Endothelial cell of umbilical vein (primary cell): ENCODE data around the gene LDLRAD4. TPM values are rescaled to one million over a fixed set of nuclear protein-coding genes. Genes with fewer than 3 reads are reported as not detected.

ENCODE experiments used
- BruUV-seq: library from RNA; stranded (reverse); fragments of 400-500 nt; replicated peaks from 2 replicates; lab custom pipeline; 2021; lab: Mats Ljungman, UMichigan
- CTCF ChIA-PET: fragments of 300-600, 350-600 bp; sonication (Branson Sonifier 250); formaldehyde crosslinking; loops from one replicate; lab custom pipeline; 2021; ENCODE audit warnings: antibody characterized with exemption, inconsistent platforms; lab: Charles Lee
- POLR2A ChIA-PET: fragments of 300-600, 350-600 bp; sonication (Branson Sonifier 250); formaldehyde crosslinking; loops from one replicate; lab custom pipeline; 2021; ENCODE audit warnings: antibody characterized with exemption, inconsistent platforms; lab: Charles Lee
- DNase-seq: peaks from one replicate; pipeline ENCODE4 v3.0.0-alpha.2; 2011; ENCODE audit warnings: low read depth, low spot score
- FAIRE-seq: peaks from 2 replicates; lab custom pipeline; 2011; peaks lifted over from hg19 to GRCh38; lab: Jason Lieb, UNC
- H2AFZ ChIP-seq: 2 replicates; pipeline ENCODE4 v1.6.0; 2012; ENCODE audit warnings: low read depth, low read length, control low read depth, inconsistent platforms
- H3K27ac ChIP-seq: 2 replicates; pipeline ENCODE4 v1.5.1; 2011; ENCODE audit warnings: low read depth, mild to moderate bottlenecking, control low read depth, low read length, moderate library complexity; ENCODE audit not compliant: insufficient read depth
- H3K27me3 ChIP-seq, 2 experiments: 2 replicates each; pipeline versions ENCODE4 v1.6.0 to v1.6.1; 2011; ENCODE audit warnings: low read length in 2 of 2, mixed read lengths in 1 of 2; ENCODE audit not compliant: control insufficient read depth in 2 of 2, insufficient read depth in 2 of 2
- H3K36me3 ChIP-seq, 2 experiments: 2 replicates in 1 of 2; 3 replicates in 1 of 2; pipeline ENCODE4 v1.5.1; 2011; ENCODE audit warnings: low read length in 2 of 2, mild to moderate bottlenecking in 1 of 2, moderate library complexity in 1 of 2; ENCODE audit not compliant: control insufficient read depth in 2 of 2, insufficient read depth in 2 of 2; ENCODE audit errors: extremely low read depth in 1 of 2
- H3K4me1 ChIP-seq: 3 replicates; pipeline ENCODE4 v1.5.1; 2011; ENCODE audit warnings: mild to moderate bottlenecking, low read length; ENCODE audit not compliant: control insufficient read depth, insufficient read depth; ENCODE audit errors: extremely low read depth
- H3K4me2 ChIP-seq: 2 replicates; pipeline ENCODE4 v1.6.1; 2011; ENCODE audit warnings: low read length, control low read depth, mixed read lengths; ENCODE audit not compliant: insufficient read depth
- H3K4me3 ChIP-seq, 3 experiments: fragments of 200-600 bp in 1 of 3; sonication (generic), shearing (Covaris generic) in 1 of 3; replicated peaks in 1 of 3; 2 replicates each; pipeline ENCODE4 v1.5.1; 2011 to 2016; ENCODE audit warnings: control low read depth in 3 of 3, low read length in 3 of 3, mild to moderate bottlenecking in 2 of 3, inconsistent platforms in 1 of 3, low read depth in 1 of 3, moderate library complexity in 1 of 3; ENCODE audit not compliant: insufficient read depth in 1 of 3
- H3K79me2 ChIP-seq: 2 replicates; pipeline ENCODE4 v1.6.0; 2012; ENCODE audit warnings: low read length, inconsistent platforms; ENCODE audit not compliant: control insufficient read depth, insufficient read depth
- H3K9ac ChIP-seq: replicated peaks from 2 replicates; pipeline ENCODE3; 2011; ENCODE audit warnings: low read length, control low read depth; ENCODE audit not compliant: insufficient read depth; ENCODE audit errors: extremely low read depth
- H3K9me1 ChIP-seq: replicated peaks from 3 replicates; pipeline ENCODE4 v1.6.0; 2011; ENCODE audit warnings: mild to moderate bottlenecking, low read length; ENCODE audit not compliant: control insufficient read depth, insufficient read depth; ENCODE audit errors: extremely low read depth
- H3K9me3 ChIP-seq: replicated peaks from 2 replicates; pipeline ENCODE4 v1.5.1; 2012; ENCODE audit warnings: low read length, inconsistent platforms; ENCODE audit not compliant: control insufficient read depth, insufficient read depth
- H4K20me1 ChIP-seq: replicated peaks from 2 replicates; pipeline ENCODE3; 2011; ENCODE audit warnings: mild to moderate bottlenecking, low read length; ENCODE audit not compliant: control insufficient read depth, insufficient read depth; ENCODE audit errors: extremely low read depth
- CTCF ChIP-seq, 2 donors: IDR thresholded peaks; 1 replicate in 1 of 2; 2 replicates in 1 of 2; pipeline ENCODE4 v1.5.1; 2011; ENCODE audit warnings: low read length in 2 of 2, mild to moderate bottlenecking in 2 of 2, moderate library complexity in 2 of 2, control low read depth in 1 of 2, inconsistent platforms in 1 of 2, low read depth in 1 of 2; ENCODE audit not compliant: insufficient read depth in 1 of 2; ENCODE audit errors: extremely low read depth in 1 of 2
- EZH2 ChIP-seq: IDR thresholded peaks from 2 replicates; pipeline ENCODE4 v1.6.1; 2012; ENCODE audit warnings: borderline replicate concordance, low read depth, mild to moderate bottlenecking, moderate library complexity, low read length, inconsistent platforms; ENCODE audit not compliant: severe bottlenecking
- FOS ChIP-seq: IDR thresholded peaks from 2 replicates; pipeline ENCODE4 v1.6.1; 2011; ENCODE audit warnings: mild to moderate bottlenecking, low read length, moderate library complexity, borderline replicate concordance; ENCODE audit not compliant: insufficient read depth
- GATA2 ChIP-seq: IDR thresholded peaks from 2 replicates; pipeline ENCODE4 v1.7.0; 2011; ENCODE audit warnings: low read depth, mild to moderate bottlenecking, moderate library complexity, mixed read lengths, low read length; ENCODE audit not compliant: insufficient read length, insufficient read depth
- JUN ChIP-seq: IDR thresholded peaks from 2 replicates; pipeline ENCODE4 v1.6.1; 2011; ENCODE audit warnings: borderline replicate concordance, low read depth; ENCODE audit not compliant: insufficient read length, insufficient read depth
- MAX ChIP-seq: IDR thresholded peaks from 2 replicates; pipeline ENCODE4 v1.6.1; 2011; ENCODE audit not compliant: insufficient read depth, insufficient read length
- MYC ChIP-seq: IDR thresholded peaks from one replicate; pipeline ENCODE4 v1.6.1; 2011; ENCODE audit warnings: mild to moderate bottlenecking, low read depth, low read length
- POLR2A ChIP-seq: IDR thresholded peaks from 2 replicates; pipeline ENCODE4 v1.6.1; 2012; ENCODE audit warnings: low read depth, mild to moderate bottlenecking, control low read depth, low read length
- POLR2AphosphoS5 ChIP-seq: IDR thresholded peaks from 2 replicates; pipeline ENCODE4 v1.6.1; 2012; ENCODE audit warnings: low read depth, mild to moderate bottlenecking, control low read depth, low read length, moderate library complexity; ENCODE audit not compliant: insufficient read depth
- dilution Hi-C: fragments of 300-500 bp; cut with MboI; formaldehyde crosslinking; loops from one replicate; pipeline ENCODE4 v1.15.0; 2019; ENCODE audit warnings: low sequenced_read_pairs; ENCODE audit not compliant: extremely low pct_ligation_motif_present
- intact Hi-C: fragments of 100-400 bp; cut with micrococcal nuclease; formaldehyde crosslinking; loops from one replicate; pipeline ENCODE4 v1.10.0; 2022
- polyA plus RNA-seq, 4 experiments: library from polyadenylated mRNA; depleted of rRNA in 3 of 4; stranded (reverse) in 3 of 4; unstranded in 1 of 4; fragments of >200 nt; gene quantifications; 2 replicates each; pipeline versions ENCODE4 v1.2.1 to v1.2.3, GENCODE V29; 2011 to 2012; ENCODE audit warnings: missing spikeins in 1 of 4
- total RNA-seq: library from RNA; stranded (reverse); gene quantifications from 2 replicates; pipeline ENCODE4 v1.2.3, GENCODE V29; 2021

The LDLRAD4 gene
- total and polyA plus RNA-seq, 2 donors (not counting 3 experiments of a cell fraction or from before 2014, with no cell fraction given): 5.2 to 6.5 TPM

GRCh38 chr18:13269013-13269280, 50.4 kb downstream of the LDLRAD4 start:
- no peak overlapping the region for H3K9ac ChIP-seq
- peaks cover 0 to 4% of the 10 kb centered on the region in 2 experiments for H3K27me3 ChIP-seq
- H2AFZ ChIP-seq: no peak overlapping the region
- CTCF ChIA-PET: interaction anchor here (1.1 kb wide), 1 partner anchor 46 kb away, joined by 3 read pairs; no protein-coding TSS in a partner anchor
- no peaks in the 10 kb centered on the region for H3K9me3 ChIP-seq
- no peaks in the 10 kb centered on the region for H3K36me3 ChIP-seq
- POLR2A ChIA-PET: no interaction called here
- H4K20me1 ChIP-seq: no peaks in the 10 kb centered on the region
- no peak for DNase-seq
- BruUV-seq: no TSS peak
- no peak for FAIRE-seq
- dilution Hi-C loops: no loop called here
- H3K9me1 ChIP-seq: no peaks in the 10 kb centered on the region
- H3K4me1 ChIP-seq: peaks cover 18% of the 10 kb centered on the region
- H3K4me3 ChIP-seq: no peak overlapping the region
- intact Hi-C loops: loop anchor here (10.0 kb wide), 1 partner anchor 196 kb away; no protein-coding TSS in a partner anchor
- TF ChIP-seq MAX (no peak), EZH2 (no peak), GATA2 (no peak), FOS (no peak), POLR2AphosphoS5 (no peak), POLR2A (no peak), JUN (no peak), CTCF (IDR thresholded peaks at IDR 0.05; ENCODE audit: extremely low read depth in 1 of 2, insufficient read depth in 1 of 2, low read depth in 1 of 2, low read length in 2 of 2) (no peak), MYC (no peak)
- no peaks in the 10 kb centered on the region for H3K79me2 ChIP-seq
- no peak overlapping the region for H3K27ac ChIP-seq
- peak overlapping the region; percentile 3 for H3K4me2 ChIP-seq
